ENCODE measurements around the gene COL21A1. TPM values are rescaled to one million over a fixed set of nuclear protein-coding genes. Genes with fewer than 3 reads are reported as not detected.
A peak's percentile ranks its signal among the peaks of the same experiment; 100 is the strongest.

The COL21A1 gene
- total RNA-seq, 1 donor from 2014 or later, result 16.8 TPM

- Mint-ChIP-seq H3K9me3 (ENCODE audit: low read depth) (peaks cover 12% of the 10 kb centered on the region), H3K4me1 (ENCODE audit: low read depth) (peaks cover 6% of the 10 kb centered on the region), H3K4me3 (ENCODE audit: low read depth) (no peak overlapping the region), H3K36me3 (ENCODE audit: insufficient read depth) (no peaks in the 10 kb centered on the region), H3K27ac (no peak overlapping the region), H3K27me3 (no peaks in the 10 kb centered on the region)
- DNase-seq (ENCODE audit: low spot score, unreplicated experiment), result no peak
- no peak for TF ChIP-seq CTCF (IDR thresholded peaks at IDR 0.05; ENCODE audit: unreplicated experiment)
Measured at GRCh38 chr6:56288347-56288746, 41.0 kb upstream of the COL21A1 start.

- no peak for DNase-seq (ENCODE audit: low spot score, unreplicated experiment)
- H3K27ac Mint-ChIP-seq, result no peak overlapping the region
- peaks cover 10% of the 10 kb centered on the region for H3K9me3 Mint-ChIP-seq (ENCODE audit: low read depth)
- H3K36me3 Mint-ChIP-seq (ENCODE audit: insufficient read depth), result no peaks in the 10 kb centered on the region
- TF ChIP-seq CTCF (IDR thresholded peaks at IDR 0.05; ENCODE audit: unreplicated experiment), result no peak
- peaks cover 24% of the 10 kb centered on the region for H3K4me1 Mint-ChIP-seq (ENCODE audit: low read depth)
- H3K4me3 Mint-ChIP-seq (ENCODE audit: low read depth), result no peak overlapping the region
- H3K27me3 Mint-ChIP-seq, result no peaks in the 10 kb centered on the region
Measured at GRCh38 chr6:56282391-56282790, 35.0 kb upstream of the COL21A1 start.

- no peak for DNase-seq (ENCODE audit: low spot score, unreplicated experiment)
- H3K36me3 Mint-ChIP-seq (ENCODE audit: insufficient read depth), result no peaks in the 10 kb centered on the region
- H3K4me3 Mint-ChIP-seq (ENCODE audit: low read depth), result no peak overlapping the region
- no peaks in the 10 kb centered on the region for H3K27me3 Mint-ChIP-seq
- H3K27ac Mint-ChIP-seq, result peak overlapping the region; percentile 83
- H3K4me1 Mint-ChIP-seq (ENCODE audit: low read depth), result peaks cover 21% of the 10 kb centered on the region
- H3K9me3 Mint-ChIP-seq (ENCODE audit: low read depth), result peaks cover 12% of the 10 kb centered on the region
- TF ChIP-seq CTCF (IDR thresholded peaks at IDR 0.05; ENCODE audit: unreplicated experiment), result no peak
Measured at GRCh38 chr6:56280126-56280525, 32.7 kb upstream of the COL21A1 start.

GRCh38 chr6:56279331-56280080 lies 32.1 kb upstream of the COL21A1 start:
- Mint-ChIP-seq H3K27me3 (no peaks in the 10 kb centered on the region), H3K27ac (peak overlapping the region; percentile 83), H3K36me3 (ENCODE audit: insufficient read depth) (no peaks in the 10 kb centered on the region), H3K4me3 (ENCODE audit: low read depth) (no peak overlapping the region), H3K9me3 (ENCODE audit: low read depth) (peaks cover 11% of the 10 kb centered on the region), H3K4me1 (ENCODE audit: low read depth) (peaks cover 19% of the 10 kb centered on the region)
- TF ChIP-seq CTCF (IDR thresholded peaks at IDR 0.05; ENCODE audit: unreplicated experiment), result no peak
- no peak for DNase-seq (ENCODE audit: low spot score, unreplicated experiment)

GRCh38 chr6:56278171-56278591 lies 30.8 kb upstream of the COL21A1 start:
- no peak for DNase-seq (ENCODE audit: low spot score, unreplicated experiment)
- Mint-ChIP-seq H3K27me3 (no peaks in the 10 kb centered on the region), H3K4me3 (ENCODE audit: low read depth) (no peak overlapping the region)

More at GRCh38 chr6:56278171-56278591, 30.8 kb upstream of the COL21A1 start:
- peaks cover 16% of the 10 kb centered on the region for H3K9me3 Mint-ChIP-seq (ENCODE audit: low read depth)
- H3K27ac Mint-ChIP-seq, result peak overlapping the region; percentile 84
- peaks cover 2% of the 10 kb centered on the region for H3K36me3 Mint-ChIP-seq (ENCODE audit: insufficient read depth)
- peaks cover 19% of the 10 kb centered on the region for H3K4me1 Mint-ChIP-seq (ENCODE audit: low read depth)
- TF ChIP-seq CTCF (IDR thresholded peaks at IDR 0.05; ENCODE audit: unreplicated experiment), result no peak

Measured in progenitor cell of endocrine pancreas (in vitro differentiated cells).